Nephron progenitor cell (in vitro differentiated cells): Measurements from ENCODE around the gene MDGA2.

ENCODE experiments used
- DNase-seq: peaks from one replicate; pipeline ENCODE4 v3.0.0; 2021
- H3K27ac Mint-ChIP-seq: 2 replicates; pipeline ENCODE4 v1.8.0; 2021; ENCODE audit warnings: mild to moderate bottlenecking, moderate library complexity, mixed read lengths
- H3K27me3 Mint-ChIP-seq: 2 replicates; pipeline ENCODE4 v1.8.0; 2021; ENCODE audit warnings: mild to moderate bottlenecking, low read depth, mixed read lengths; ENCODE audit not compliant: poor library complexity
- H3K36me3 Mint-ChIP-seq: 2 replicates; pipeline ENCODE4 v1.8.0; 2021; ENCODE audit warnings: low read depth, mixed read lengths
- H3K4me1 Mint-ChIP-seq: 2 replicates; pipeline ENCODE4 v1.8.0; 2021; ENCODE audit warnings: mixed read lengths
- H3K4me3 Mint-ChIP-seq: 2 replicates; pipeline ENCODE4 v1.8.0; 2021; ENCODE audit warnings: mild to moderate bottlenecking, moderate library complexity, mixed read lengths
- H3K9me3 Mint-ChIP-seq: 2 replicates; pipeline ENCODE4 v1.8.0; 2021; ENCODE audit warnings: mild to moderate bottlenecking, moderate library complexity, mixed read lengths
- TF ChIP-seq, protein P1 (sequence below): fragments of 200-600 bp; sonication (generic); IDR thresholded peaks from 2 replicates; pipeline ENCODE4 v1.5.0; 2021; ENCODE audit warnings: antibody characterized with exemption

The MDGA2 gene

DNA sequence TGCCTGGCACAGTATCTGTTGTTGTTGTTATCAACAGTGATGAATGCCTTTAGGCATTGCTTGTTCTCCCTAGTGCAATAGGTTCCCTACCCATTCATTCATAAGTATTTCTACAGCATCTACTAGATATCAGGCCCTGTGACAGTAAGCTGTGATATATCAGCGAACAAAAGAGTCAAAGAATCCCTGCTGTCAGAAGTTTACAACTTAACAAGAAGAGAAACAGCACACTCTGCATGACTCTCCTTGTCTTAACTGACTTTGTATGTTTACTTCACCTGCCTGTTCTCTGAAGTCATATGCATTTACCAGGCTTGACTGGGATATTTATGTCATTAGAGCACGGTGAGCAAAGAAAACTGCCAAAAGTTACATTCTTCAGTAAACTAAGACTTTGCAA, 571.6 kb downstream of the MDGA2 start:
- no peaks in the 10 kb centered on the region for H3K9me3 Mint-ChIP-seq
- H3K4me3 Mint-ChIP-seq, result no peak overlapping the region
- no peak for DNase-seq
- no peaks in the 10 kb centered on the region for H3K36me3 Mint-ChIP-seq
- TF ChIP-seq, protein P1, sequence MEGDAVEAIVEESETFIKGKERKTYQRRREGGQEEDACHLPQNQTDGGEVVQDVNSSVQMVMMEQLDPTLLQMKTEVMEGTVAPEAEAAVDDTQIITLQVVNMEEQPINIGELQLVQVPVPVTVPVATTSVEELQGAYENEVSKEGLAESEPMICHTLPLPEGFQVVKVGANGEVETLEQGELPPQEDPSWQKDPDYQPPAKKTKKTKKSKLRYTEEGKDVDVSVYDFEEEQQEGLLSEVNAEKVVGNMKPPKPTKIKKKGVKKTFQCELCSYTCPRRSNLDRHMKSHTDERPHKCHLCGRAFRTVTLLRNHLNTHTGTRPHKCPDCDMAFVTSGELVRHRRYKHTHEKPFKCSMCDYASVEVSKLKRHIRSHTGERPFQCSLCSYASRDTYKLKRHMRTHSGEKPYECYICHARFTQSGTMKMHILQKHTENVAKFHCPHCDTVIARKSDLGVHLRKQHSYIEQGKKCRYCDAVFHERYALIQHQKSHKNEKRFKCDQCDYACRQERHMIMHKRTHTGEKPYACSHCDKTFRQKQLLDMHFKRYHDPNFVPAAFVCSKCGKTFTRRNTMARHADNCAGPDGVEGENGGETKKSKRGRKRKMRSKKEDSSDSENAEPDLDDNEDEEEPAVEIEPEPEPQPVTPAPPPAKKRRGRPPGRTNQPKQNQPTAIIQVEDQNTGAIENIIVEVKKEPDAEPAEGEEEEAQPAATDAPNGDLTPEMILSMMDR, result no peak
- no peak overlapping the region for H3K27ac Mint-ChIP-seq
- H3K27me3 Mint-ChIP-seq, result no peaks in the 10 kb centered on the region
- no peaks in the 10 kb centered on the region for H3K4me1 Mint-ChIP-seq

DNA sequence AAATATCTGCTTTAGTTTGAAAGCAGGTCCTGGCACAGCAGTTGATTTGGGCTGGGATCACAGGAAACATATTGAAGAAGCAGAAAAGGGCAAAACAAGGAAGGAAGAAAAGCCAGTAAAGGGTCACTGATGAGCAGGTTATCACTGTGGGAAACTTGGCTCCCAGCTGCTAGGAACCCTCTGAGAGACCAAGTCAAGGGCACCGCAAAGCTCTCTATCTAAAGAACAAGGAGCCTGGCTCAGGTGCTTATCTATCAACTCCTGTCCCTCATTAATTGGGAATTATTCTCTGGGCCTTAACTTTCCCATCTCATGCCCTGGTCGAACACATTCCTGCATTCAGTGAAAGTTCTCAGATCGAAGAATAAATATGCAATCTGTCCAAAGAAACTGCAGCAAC, 572.9 kb downstream of the MDGA2 start:
- Mint-ChIP-seq H3K9me3 (no peaks in the 10 kb centered on the region), H3K36me3 (no peaks in the 10 kb centered on the region), H3K27ac (no peak overlapping the region), H3K27me3 (no peaks in the 10 kb centered on the region), H3K4me1 (no peaks in the 10 kb centered on the region), H3K4me3 (no peak overlapping the region)
- DNase-seq, result no peak
- TF ChIP-seq, protein P1, result no peak

DNA sequence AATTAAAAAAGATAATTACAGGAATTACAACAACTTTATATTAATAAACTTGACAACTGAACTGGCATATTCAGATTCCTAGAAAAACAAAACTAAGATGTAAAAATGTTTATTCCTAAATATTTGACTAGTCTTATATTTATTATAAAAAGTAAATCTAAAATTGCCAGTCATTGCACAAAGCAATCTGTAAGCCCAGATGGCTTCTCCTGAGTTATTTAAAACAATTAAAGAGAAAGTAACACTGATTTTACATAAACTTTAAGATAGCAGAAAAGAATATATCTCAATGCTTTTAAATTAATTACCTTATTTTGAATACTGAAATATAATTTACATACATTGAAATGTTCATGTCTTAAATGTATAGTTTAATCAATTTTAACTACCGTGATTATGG, 589.7 kb downstream of the MDGA2 start:
- TF ChIP-seq, protein P1, result no peak
- H3K4me1 Mint-ChIP-seq, result peaks cover 4% of the 10 kb centered on the region

DNA sequence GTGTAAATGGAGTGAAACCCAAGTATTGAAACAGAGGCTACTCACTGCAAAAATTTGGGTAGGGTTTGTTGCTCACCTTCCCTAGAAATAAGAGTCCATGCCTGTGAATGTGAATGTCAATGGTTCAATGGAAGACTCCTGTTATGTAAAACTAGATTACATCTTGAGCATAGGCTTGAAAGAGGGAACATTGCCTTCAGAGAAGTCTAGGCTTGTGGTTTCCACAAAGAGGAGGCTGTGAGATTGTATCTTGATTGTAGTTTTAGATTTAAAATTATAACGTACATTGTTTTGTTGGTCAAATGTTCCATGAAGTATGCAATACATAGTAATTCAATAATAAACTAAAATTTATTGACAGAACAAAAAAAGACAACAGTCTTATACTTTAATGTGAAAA, 610.1 kb downstream of the MDGA2 start:
- H3K4me1 Mint-ChIP-seq, result no peaks in the 10 kb centered on the region
- TF ChIP-seq, protein P1, result no peak
- H3K27me3 Mint-ChIP-seq, result no peaks in the 10 kb centered on the region
- H3K36me3 Mint-ChIP-seq, result no peaks in the 10 kb centered on the region
- H3K27ac Mint-ChIP-seq, result no peak overlapping the region
- H3K9me3 Mint-ChIP-seq, result no peaks in the 10 kb centered on the region
- no peak for DNase-seq
- H3K4me3 Mint-ChIP-seq, result no peak overlapping the region

More for the DNA sequence above, 589.7 kb downstream of the MDGA2 start:
- Mint-ChIP-seq H3K4me3 (no peak overlapping the region), H3K36me3 (no peaks in the 10 kb centered on the region), H3K9me3 (no peaks in the 10 kb centered on the region), H3K27me3 (no peaks in the 10 kb centered on the region), H3K27ac (no peak overlapping the region)
- no peak for DNase-seq

DNA sequence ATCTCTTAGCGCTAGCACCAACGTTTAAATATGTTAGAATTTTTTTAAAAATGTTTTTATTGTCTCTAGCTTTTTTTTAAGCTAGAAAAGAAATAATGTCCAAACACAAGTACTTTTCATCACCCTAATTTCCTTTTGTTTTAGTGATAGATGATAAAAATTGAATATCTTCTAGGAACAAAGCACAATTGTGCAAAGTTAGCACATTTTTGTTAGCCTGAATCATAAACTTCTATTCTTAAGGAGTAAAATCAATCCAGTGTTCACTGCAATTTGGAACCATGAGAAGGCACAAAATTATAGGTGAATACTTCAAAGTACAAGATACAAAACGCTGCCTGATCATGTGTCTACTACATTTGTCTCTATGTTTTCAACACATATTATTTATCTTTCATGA, 615.4 kb downstream of the MDGA2 start:
- H3K36me3 Mint-ChIP-seq, result no peaks in the 10 kb centered on the region
- H3K27ac Mint-ChIP-seq, result no peak overlapping the region
- TF ChIP-seq, protein P1, result no peak
- no peak overlapping the region for H3K4me3 Mint-ChIP-seq
- H3K4me1 Mint-ChIP-seq, result no peaks in the 10 kb centered on the region
- no peaks in the 10 kb centered on the region for H3K27me3 Mint-ChIP-seq
- no peaks in the 10 kb centered on the region for H3K9me3 Mint-ChIP-seq
- no peak for DNase-seq

DNA sequence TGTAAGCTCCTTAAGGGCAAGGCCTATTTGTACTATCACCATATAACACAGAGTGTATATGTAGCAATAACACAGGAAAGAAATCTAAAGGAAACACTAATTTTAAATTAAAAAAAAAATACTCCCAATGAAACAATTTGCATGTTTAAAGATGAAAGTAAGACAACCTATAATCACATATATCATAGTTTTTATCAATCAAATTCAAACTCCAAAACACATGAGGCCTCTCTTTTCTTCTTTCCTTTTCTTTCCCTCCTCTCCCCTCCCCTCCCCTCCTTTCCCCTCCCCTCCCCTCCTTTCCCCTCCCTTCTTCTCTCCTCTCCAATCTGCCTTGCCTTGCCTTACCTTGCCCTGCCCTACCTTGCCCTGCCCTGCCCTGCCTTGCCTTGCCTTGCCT, 618.0 kb downstream of the MDGA2 start:
- Mint-ChIP-seq H3K4me3 (no peak overlapping the region), H3K27me3 (no peaks in the 10 kb centered on the region), H3K9me3 (no peaks in the 10 kb centered on the region), H3K36me3 (no peaks in the 10 kb centered on the region), H3K27ac (no peak overlapping the region), H3K4me1 (no peaks in the 10 kb centered on the region)
- no peak for DNase-seq
- TF ChIP-seq, protein P1, result no peak
